ENCODE data around the gene MFAP3. TPM values are rescaled to one million over a fixed set of nuclear protein-coding genes. Genes with fewer than 3 reads are reported as not detected.
A peak's percentile ranks its signal among the peaks of the same experiment; 100 is the strongest.

MFAP3 gene
- total and polyA plus RNA-seq, 10 of the 15 experiments (the other 5 are each of a cell fraction or from before 2014, with no cell fraction given) = 2.5 to 22.9 (median 13.4) TPM

DNA sequence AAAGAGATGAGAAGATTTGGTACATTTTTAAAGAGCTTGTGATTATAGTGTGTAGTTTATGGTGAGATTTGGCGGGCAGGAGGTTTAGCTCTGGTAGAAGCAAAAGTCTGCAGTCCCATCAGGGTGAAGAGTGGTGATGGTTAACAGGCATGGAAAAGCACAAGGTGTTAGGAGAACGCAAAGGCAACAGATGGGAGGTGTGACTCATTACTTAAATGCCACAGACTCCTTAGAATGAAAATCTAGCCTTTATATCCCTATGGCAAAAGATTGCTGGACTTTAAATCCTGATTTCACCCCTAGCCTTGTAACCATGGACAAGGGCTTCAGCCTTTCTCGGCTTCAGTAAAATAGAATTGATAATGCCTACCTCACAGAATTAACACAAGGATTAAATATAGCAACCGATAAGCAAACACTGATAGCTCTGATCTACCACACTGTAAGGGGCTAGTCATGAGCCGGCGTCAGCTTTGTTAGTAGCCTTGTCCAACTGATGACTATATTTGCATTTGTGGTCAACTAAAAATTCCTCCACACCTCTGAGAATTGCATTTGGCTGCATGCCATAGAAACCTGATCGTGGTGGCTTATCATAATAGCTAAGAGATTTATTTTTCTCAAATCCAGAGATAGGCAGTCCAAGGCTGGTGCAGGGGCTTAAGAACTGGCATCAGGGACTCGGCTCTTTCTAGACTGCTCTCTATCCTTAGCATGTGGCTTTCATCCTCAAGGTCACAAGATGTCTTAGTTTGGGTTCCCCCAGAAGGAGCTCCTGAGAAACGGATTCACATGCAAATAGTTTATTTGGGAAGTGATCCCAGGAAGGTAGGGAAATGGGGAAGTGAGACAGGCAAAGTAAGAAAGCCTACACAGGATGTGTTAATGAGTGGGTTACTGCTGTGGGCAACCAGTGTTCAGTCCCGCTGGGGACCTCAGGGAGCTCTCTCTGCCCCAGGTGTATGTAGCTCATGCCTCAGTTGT is 19.6 kb downstream of the MFAP3 start (continued):
- TF ChIP-seq, protein P1, sequence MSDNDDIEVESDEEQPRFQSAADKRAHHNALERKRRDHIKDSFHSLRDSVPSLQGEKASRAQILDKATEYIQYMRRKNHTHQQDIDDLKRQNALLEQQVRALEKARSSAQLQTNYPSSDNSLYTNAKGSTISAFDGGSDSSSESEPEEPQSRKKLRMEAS (IDR thresholded peaks at IDR 0.05; ENCODE audit: low read depth, low read length) = no peak
- peak; percentile 44; the same call in 1 of the 2 replicates for TF ChIP-seq BACH1 (IDR thresholded peaks at IDR 0.05; ENCODE audit: borderline replicate concordance)
- TF ChIP-seq, protein P2, sequence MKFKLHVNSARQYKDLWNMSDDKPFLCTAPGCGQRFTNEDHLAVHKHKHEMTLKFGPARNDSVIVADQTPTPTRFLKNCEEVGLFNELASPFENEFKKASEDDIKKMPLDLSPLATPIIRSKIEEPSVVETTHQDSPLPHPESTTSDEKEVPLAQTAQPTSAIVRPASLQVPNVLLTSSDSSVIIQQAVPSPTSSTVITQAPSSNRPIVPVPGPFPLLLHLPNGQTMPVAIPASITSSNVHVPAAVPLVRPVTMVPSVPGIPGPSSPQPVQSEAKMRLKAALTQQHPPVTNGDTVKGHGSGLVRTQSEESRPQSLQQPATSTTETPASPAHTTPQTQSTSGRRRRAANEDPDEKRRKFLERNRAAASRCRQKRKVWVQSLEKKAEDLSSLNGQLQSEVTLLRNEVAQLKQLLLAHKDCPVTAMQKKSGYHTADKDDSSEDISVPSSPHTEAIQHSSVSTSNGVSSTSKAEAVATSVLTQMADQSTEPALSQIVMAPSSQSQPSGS (IDR thresholded peaks at IDR 0.05; ENCODE audit: low read length) = no peak
- no peak for TF ChIP-seq SIN3A (IDR thresholded peaks at IDR 0.05; ENCODE audit: low read depth, low read length)
- TF ChIP-seq, protein P3, sequence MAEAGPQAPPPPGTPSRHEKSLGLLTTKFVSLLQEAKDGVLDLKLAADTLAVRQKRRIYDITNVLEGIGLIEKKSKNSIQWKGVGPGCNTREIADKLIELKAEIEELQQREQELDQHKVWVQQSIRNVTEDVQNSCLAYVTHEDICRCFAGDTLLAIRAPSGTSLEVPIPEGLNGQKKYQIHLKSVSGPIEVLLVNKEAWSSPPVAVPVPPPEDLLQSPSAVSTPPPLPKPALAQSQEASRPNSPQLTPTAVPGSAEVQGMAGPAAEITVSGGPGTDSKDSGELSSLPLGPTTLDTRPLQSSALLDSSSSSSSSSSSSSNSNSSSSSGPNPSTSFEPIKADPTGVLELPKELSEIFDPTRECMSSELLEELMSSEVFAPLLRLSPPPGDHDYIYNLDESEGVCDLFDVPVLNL (IDR thresholded peaks at IDR 0.05; ENCODE audit: low read depth, low read length) = no peak
- no peak for TF ChIP-seq POLR2AphosphoS2 (IDR thresholded peaks at IDR 0.05; ENCODE audit: low read depth, low read length)
- TF ChIP-seq, protein P4, sequence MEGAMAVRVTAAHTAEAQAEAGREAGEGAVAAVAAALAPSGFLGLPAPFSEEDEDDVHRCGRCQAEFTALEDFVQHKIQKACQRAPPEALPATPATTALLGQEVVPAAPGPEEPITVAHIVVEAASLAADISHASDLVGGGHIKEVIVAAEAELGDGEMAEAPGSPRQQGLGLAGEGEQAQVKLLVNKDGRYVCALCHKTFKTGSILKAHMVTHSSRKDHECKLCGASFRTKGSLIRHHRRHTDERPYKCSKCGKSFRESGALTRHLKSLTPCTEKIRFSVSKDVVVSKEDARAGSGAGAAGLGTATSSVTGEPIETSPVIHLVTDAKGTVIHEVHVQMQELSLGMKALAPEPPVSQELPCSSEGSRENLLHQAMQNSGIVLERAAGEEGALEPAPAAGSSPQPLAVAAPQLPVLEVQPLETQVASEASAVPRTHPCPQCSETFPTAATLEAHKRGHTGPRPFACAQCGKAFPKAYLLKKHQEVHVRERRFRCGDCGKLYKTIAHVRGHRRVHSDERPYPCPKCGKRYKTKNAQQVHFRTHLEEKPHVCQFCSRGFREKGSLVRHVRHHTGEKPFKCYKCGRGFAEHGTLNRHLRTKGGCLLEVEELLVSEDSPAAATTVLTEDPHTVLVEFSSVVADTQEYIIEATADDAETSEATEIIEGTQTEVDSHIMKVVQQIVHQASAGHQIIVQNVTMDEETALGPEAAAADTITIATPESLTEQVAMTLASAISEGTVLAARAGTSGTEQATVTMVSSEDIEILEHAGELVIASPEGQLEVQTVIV (IDR thresholded peaks at IDR 0.05; ENCODE audit: borderline replicate concordance, partially characterized antibody) = no peak
- TF ChIP-seq TCF12 (IDR thresholded peaks at IDR 0.05; ENCODE audit: low read depth, low read length) = no peak
- TF ChIP-seq BRCA1 (IDR thresholded peaks at IDR 0.05; ENCODE audit: low read depth, low read length) = no peak
- TF ChIP-seq POU2F2 (IDR thresholded peaks at IDR 0.05; ENCODE audit: borderline replicate concordance, low read depth, low read length) = 0 out of 3 replicates have a peak, but pooled peaks have one; percentile 37
- peak; percentile 51 for TF ChIP-seq SMAD1 (IDR thresholded peaks at IDR 0.05; ENCODE audit: low read depth, partially characterized antibody)
- no peak for TF ChIP-seq ZNF24 (IDR thresholded peaks at IDR 0.05)
- TF ChIP-seq FOXK2 (IDR thresholded peaks at IDR 0.05) = no peak
- peak; percentile 37; the same call in 1 of the 2 replicates for TF ChIP-seq GATAD2B (conservative IDR thresholded peaks at IDR 0.05; ENCODE audit: low read depth)
- TF ChIP-seq CREB1 (IDR thresholded peaks at IDR 0.05; ENCODE audit: low read depth) = no peak
- no peak for TF ChIP-seq NFYB (IDR thresholded peaks at IDR 0.05; ENCODE audit: insufficient read depth, low read depth, low read length)
- no peak for TF ChIP-seq RCOR1 (conservative IDR thresholded peaks at IDR 0.05; ENCODE audit: low read depth, low read length)
- TF ChIP-seq, protein P5, sequence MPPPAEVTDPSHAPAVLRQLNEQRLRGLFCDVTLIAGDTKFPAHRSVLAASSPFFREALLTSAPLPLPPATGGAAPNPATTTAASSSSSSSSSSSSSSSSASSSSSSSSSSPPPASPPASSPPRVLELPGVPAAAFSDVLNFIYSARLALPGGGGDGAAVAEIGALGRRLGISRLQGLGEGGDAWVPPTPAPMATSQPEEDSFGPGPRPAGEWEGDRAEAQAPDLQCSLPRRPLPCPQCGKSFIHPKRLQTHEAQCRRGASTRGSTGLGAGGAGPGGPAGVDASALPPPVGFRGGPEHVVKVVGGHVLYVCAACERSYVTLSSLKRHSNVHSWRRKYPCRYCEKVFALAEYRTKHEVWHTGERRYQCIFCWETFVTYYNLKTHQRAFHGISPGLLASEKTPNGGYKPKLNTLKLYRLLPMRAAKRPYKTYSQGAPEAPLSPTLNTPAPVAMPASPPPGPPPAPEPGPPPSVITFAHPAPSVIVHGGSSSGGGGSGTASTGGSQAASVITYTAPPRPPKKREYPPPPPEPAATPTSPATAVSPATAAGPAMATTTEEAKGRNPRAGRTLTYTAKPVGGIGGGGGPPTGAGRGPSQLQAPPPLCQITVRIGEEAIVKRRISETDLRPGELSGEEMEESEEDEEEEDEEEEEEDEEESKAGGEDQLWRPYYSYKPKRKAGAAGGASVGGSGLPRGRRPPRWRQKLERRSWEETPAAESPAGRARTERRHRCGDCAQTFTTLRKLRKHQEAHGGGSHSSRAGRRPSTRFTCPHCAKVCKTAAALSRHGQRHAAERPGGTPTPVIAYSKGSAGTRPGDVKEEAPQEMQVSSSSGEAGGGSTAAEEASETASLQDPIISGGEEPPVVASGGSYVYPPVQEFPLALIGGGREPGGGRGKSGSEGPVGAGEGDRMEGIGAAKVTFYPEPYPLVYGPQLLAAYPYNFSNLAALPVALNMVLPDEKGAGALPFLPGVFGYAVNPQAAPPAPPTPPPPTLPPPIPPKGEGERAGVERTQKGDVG (CRISPR knock-in tag; IDR thresholded peaks at IDR 0.05) = no peak
- TF ChIP-seq NRF1 (conservative IDR thresholded peaks at IDR 0.05; ENCODE audit: low read depth, low read length) = no peak
- peak; percentile 18 for TF ChIP-seq RUNX3 (IDR thresholded peaks at IDR 0.05; ENCODE audit: low read length)

Data from GM12878 (cell line).